A673 (cell line): ENCODE data around the gene RBBP6.
A peak's percentile ranks its signal among the peaks of the same experiment; 100 is the strongest.

Source experiments
- CTCF ChIP-seq: fragments of 300-800, 200-600 bp; sonication (generic); conservative IDR thresholded peaks from 2 replicates; pipeline ENCODE4 v1.5.1; 2017; ENCODE audit warnings: low read depth, mild to moderate bottlenecking, antibody characterized with exemption, low read length, moderate library complexity, mixed read lengths
- EZH2 ChIP-seq: fragments of 200-600 bp; sonication (generic); IDR thresholded peaks from 2 replicates; pipeline ENCODE4 v1.6.1; 2017; ENCODE audit warnings: borderline replicate concordance, low read depth, mild to moderate bottlenecking, mixed read lengths, antibody characterized with exemption, low read length; ENCODE audit not compliant: poor library complexity, severe bottlenecking

- peak; percentile 57 for TF ChIP-seq CTCF
- TF ChIP-seq EZH2 = no peak
Measured at GRCh38 chr16:24568392-24568791, 29.0 kb downstream of the RBBP6 start.
